ENCODE data around the gene PTCH1. TPM values are rescaled to one million over a fixed set of nuclear protein-coding genes. Genes with fewer than 3 reads are reported as not detected.

PTCH1 gene
- total and polyA plus RNA-seq, 11 donors = 2.2 to 15.2 (median 5.4) TPM

- Histone ChIP-seq H3K9me3 (peaks cover 0 to 13% (median 0%) of the 10 kb centered on the region in 12 donors), H3K4me1 (no peaks in the 10 kb centered on the region), H3K27ac (no peak overlapping the region), H3K27me3 (no peaks in the 10 kb centered on the region), H3K36me3 (no peaks in the 10 kb centered on the region), H3K4me3 (no peak overlapping the region)
- intact Hi-C loops (cut with DNase I) = no loop called here
- ATAC-seq (no peak), DNase-seq (no peak)
- TF ChIP-seq, protein P1, sequence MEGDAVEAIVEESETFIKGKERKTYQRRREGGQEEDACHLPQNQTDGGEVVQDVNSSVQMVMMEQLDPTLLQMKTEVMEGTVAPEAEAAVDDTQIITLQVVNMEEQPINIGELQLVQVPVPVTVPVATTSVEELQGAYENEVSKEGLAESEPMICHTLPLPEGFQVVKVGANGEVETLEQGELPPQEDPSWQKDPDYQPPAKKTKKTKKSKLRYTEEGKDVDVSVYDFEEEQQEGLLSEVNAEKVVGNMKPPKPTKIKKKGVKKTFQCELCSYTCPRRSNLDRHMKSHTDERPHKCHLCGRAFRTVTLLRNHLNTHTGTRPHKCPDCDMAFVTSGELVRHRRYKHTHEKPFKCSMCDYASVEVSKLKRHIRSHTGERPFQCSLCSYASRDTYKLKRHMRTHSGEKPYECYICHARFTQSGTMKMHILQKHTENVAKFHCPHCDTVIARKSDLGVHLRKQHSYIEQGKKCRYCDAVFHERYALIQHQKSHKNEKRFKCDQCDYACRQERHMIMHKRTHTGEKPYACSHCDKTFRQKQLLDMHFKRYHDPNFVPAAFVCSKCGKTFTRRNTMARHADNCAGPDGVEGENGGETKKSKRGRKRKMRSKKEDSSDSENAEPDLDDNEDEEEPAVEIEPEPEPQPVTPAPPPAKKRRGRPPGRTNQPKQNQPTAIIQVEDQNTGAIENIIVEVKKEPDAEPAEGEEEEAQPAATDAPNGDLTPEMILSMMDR (IDR thresholded peaks at IDR 0.05) = no peak
- TF ChIP-seq POLR2A (IDR thresholded peaks at IDR 0.05) = no peak
- WGBS, 4 donors = 79 to 93% (median 88%) methylated on average over 2 to 4 of the region's 4 CpGs
Observed at GRCh38 chr9:95399261-95399660, 117.5 kb downstream of the PTCH1 start.

Other genes starting within 250 kb of the PTCH1 start
- gene FANCC, start 199.3 kb downstream of the PTCH1 start, total RNA-seq = 1 to 10 TPM; 2.9 to 6.2 (median 4.2) TPM
- gene FANCC, start 199.3 kb downstream of the PTCH1 start, polyA plus RNA-seq = 1 to 10 TPM; 2.4 to 5.9 TPM